ENCODE data around the gene NMD3.

NMD3 gene

GRCh38 chr3:161217496-161217895 lies 3.6 kb upstream of the NMD3 start:
- DNase-seq (ENCODE audit: low spot score) (no peak), ATAC-seq (ENCODE audit: low read depth) (no peak)
- Histone ChIP-seq H3K36me3 (ENCODE audit: low read depth) (peaks cover 2% of the 10 kb centered on the region), H3K27ac (ENCODE audit: poor library complexity, severe bottlenecking) (no peak overlapping the region), H3K4me3 (ENCODE audit: severe bottlenecking) (no peak overlapping the region), H3K27me3 (ENCODE audit: insufficient read depth, poor library complexity, severe bottlenecking) (no peaks in the 10 kb centered on the region), H3K9me3 (ENCODE audit: severe bottlenecking) (no peaks in the 10 kb centered on the region), H3K4me1 (ENCODE audit: insufficient read depth, poor library complexity, severe bottlenecking) (no peaks in the 10 kb centered on the region)
- TF ChIP-seq, protein P1, sequence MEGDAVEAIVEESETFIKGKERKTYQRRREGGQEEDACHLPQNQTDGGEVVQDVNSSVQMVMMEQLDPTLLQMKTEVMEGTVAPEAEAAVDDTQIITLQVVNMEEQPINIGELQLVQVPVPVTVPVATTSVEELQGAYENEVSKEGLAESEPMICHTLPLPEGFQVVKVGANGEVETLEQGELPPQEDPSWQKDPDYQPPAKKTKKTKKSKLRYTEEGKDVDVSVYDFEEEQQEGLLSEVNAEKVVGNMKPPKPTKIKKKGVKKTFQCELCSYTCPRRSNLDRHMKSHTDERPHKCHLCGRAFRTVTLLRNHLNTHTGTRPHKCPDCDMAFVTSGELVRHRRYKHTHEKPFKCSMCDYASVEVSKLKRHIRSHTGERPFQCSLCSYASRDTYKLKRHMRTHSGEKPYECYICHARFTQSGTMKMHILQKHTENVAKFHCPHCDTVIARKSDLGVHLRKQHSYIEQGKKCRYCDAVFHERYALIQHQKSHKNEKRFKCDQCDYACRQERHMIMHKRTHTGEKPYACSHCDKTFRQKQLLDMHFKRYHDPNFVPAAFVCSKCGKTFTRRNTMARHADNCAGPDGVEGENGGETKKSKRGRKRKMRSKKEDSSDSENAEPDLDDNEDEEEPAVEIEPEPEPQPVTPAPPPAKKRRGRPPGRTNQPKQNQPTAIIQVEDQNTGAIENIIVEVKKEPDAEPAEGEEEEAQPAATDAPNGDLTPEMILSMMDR (IDR thresholded peaks at IDR 0.05; ENCODE audit: poor library complexity, severe bottlenecking) = no peak

GRCh38 chr3:161219495-161219894 lies 1.6 kb upstream of the NMD3 start:
- Histone ChIP-seq H3K9me3 (ENCODE audit: severe bottlenecking) (no peaks in the 10 kb centered on the region), H3K27me3 (ENCODE audit: insufficient read depth, poor library complexity, severe bottlenecking) (no peaks in the 10 kb centered on the region), H3K4me3 (ENCODE audit: severe bottlenecking) (no peak overlapping the region), H3K27ac (ENCODE audit: poor library complexity, severe bottlenecking) (no peak overlapping the region), H3K4me1 (ENCODE audit: insufficient read depth, poor library complexity, severe bottlenecking) (peaks cover 11% of the 10 kb centered on the region), H3K36me3 (ENCODE audit: low read depth) (peaks cover 22% of the 10 kb centered on the region)
- no peak for DNase-seq (ENCODE audit: low spot score)
- TF ChIP-seq, protein P1 (IDR thresholded peaks at IDR 0.05; ENCODE audit: poor library complexity, severe bottlenecking) = no peak
- no peak for ATAC-seq (ENCODE audit: low read depth)

DNA sequence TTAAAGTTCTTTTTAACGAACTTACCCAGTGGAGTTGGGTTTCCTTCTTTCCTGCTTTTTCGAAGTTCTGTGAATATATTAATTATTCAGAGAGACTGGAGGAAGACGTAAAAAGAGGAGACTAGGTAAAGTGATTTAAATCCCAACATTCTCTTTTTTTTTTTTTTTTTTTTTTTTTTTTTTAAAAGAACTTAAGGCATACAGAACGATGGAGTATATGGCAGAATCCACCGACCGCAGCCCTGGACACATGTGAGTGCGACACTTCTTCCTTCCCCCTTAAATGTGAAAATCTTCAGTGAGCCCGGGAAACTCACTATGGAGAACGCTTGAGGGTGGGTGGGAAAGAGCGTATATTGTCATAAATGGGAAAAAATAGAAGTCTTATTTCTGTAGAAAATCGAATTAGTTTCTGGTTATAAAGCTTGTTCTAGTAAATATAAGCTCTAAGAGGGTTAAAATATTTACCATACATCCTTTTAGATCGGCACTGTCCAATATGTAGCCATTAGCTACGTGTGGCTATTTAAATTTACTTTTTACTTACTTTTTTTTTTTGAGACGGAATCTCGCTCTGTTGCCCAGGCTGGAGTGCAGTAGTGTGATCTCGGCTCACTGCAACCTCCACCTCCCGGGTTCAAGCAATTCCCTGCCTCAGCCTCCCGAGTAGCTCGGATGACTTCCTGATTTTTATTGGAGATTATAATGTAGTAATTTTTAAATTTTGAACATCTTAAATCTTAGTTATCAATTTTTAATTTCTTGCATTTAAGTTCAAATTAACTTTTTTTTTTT lies 892 bp downstream of the NMD3 start:
- Histone ChIP-seq H3K36me3 (ENCODE audit: low read depth) (peaks cover 47% of the 10 kb centered on the region), H3K9me3 (ENCODE audit: severe bottlenecking) (no peaks in the 10 kb centered on the region), H3K4me3 (ENCODE audit: severe bottlenecking) (peak overlapping the region; percentile 99), H3K27me3 (ENCODE audit: insufficient read depth, poor library complexity, severe bottlenecking) (no peaks in the 10 kb centered on the region), H3K4me1 (ENCODE audit: insufficient read depth, poor library complexity, severe bottlenecking) (peaks cover 14% of the 10 kb centered on the region), H3K27ac (ENCODE audit: poor library complexity, severe bottlenecking) (peak overlapping the region; percentile 60)
- DNase-seq (ENCODE audit: low spot score) (no peak), ATAC-seq (ENCODE audit: low read depth) (no peak)
- TF ChIP-seq, protein P1 (IDR thresholded peaks at IDR 0.05; ENCODE audit: poor library complexity, severe bottlenecking) = no peak

DNA sequence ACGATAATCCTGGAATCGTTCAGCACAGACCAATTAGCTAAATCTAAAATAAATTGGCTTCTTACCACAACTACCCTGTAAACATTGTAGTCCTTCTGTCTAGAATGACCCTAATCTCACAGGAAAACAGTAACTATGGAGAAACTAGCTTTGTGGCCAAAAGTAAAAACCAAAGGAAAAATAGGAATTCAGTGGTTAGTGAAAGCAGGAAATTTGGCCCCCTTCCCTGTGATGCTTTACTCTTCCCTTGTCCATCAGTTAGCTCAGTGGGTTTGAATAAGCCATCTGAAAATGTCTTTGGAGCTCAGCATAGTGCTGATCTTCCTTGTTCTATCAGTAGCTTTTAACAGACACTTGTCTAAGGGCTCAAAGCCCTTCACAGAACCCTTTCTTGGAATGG lies 1.6 kb downstream of the NMD3 start:
- peak overlapping the region; percentile 99 for H3K4me3 ChIP-seq (ENCODE audit: severe bottlenecking)
- ATAC-seq (ENCODE audit: low read depth) = no peak
- no peak for DNase-seq (ENCODE audit: low spot score)

More for the DNA sequence above, 1.6 kb downstream of the NMD3 start:
- no peaks in the 10 kb centered on the region for H3K9me3 ChIP-seq (ENCODE audit: severe bottlenecking)
- H3K4me1 ChIP-seq (ENCODE audit: insufficient read depth, poor library complexity, severe bottlenecking) = peaks cover 14% of the 10 kb centered on the region
- TF ChIP-seq, protein P1 (IDR thresholded peaks at IDR 0.05; ENCODE audit: poor library complexity, severe bottlenecking) = no peak
- H3K27me3 ChIP-seq (ENCODE audit: insufficient read depth, poor library complexity, severe bottlenecking) = no peaks in the 10 kb centered on the region
- peaks cover 54% of the 10 kb centered on the region for H3K36me3 ChIP-seq (ENCODE audit: low read depth)
- peak overlapping the region; percentile 60 for H3K27ac ChIP-seq (ENCODE audit: poor library complexity, severe bottlenecking)
